ENCODE measurements around the gene MEDAG.

MEDAG gene

DNA sequence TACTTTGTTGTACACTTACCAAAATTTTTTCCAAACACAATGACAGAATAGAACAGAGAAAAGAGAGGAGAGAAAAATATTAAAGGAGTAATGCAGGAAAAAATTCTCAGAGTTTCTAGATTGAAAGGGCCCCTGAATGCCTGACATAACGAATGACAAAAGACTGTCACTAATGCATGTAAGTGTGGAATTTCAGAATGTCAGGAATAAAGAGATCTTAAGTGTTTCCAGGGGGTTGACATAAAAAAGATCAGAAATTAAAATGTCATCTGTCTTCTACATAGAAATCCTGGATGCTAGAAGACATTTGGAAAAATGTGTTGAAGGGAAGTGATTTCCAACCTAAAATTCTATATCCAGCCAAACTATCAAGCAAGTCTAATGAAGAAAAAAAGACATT lies 53.6 kb downstream of the MEDAG start:
- DNase-seq (ENCODE audit: insufficient read length, low spot score) (no peak), FAIRE-seq (no peak)
- no peak for TF ChIP-seq POU2F2 (IDR thresholded peaks at IDR 0.05; ENCODE audit: low read depth, low read length)
- no peak for TF ChIP-seq POLR2A (IDR thresholded peaks at IDR 0.05; ENCODE audit: low read depth, low read length)
- TF ChIP-seq POLR2AphosphoS5 (IDR thresholded peaks at IDR 0.05; ENCODE audit: low read depth, low read length): no peak
- TF ChIP-seq PAX5 (IDR thresholded peaks at IDR 0.05; ENCODE audit: insufficient read depth, low read length, severe bottlenecking): no peak

DNA sequence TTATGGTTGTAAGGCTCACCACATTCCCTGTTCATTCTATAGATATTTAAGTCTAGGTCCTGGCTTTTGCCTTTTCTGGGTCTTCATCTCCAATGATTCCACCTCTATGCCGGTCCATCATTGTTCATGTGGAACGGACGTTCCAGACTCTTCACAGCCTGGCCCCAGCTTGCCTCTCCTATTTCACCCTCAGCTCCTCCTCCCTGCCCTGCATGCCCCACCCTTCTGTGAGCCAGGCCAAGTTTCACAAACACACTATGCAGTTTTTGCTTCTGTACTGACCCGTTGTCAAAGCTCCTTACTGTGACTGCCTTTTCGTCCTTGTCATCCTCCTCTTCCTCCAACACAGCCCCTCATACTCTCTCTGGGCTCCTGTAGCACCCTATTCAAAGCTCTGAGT lies 57.7 kb downstream of the MEDAG start:
- no peak for FAIRE-seq
- TF ChIP-seq POLR2A (IDR thresholded peaks at IDR 0.05; ENCODE audit: low read depth, low read length) (no peak), PAX5 (IDR thresholded peaks at IDR 0.05; ENCODE audit: insufficient read depth, low read length, severe bottlenecking) (no peak), POLR2AphosphoS5 (IDR thresholded peaks at IDR 0.05; ENCODE audit: low read depth, low read length) (no peak), POU2F2 (IDR thresholded peaks at IDR 0.05; ENCODE audit: low read depth, low read length) (no peak)
- DNase-seq (ENCODE audit: insufficient read length, low spot score): no peak

DNA sequence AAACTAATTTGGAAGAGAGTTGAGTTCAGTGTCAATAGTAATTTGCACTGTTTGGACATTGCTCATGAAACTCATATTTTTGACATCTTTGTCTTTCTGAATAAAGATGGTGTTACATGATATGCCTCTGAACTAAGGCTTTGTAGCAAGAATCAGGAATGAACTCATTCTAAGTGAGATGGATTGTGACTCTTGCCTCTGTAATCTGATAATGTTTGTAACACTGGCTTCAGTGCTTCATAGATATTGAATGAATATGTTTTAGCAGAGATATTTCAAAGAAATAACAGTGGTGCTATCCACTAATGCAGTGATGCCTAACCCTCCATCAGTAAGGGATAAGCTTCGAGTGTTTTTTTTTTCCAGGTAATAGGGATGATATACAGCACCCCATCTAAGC lies 59.3 kb downstream of the MEDAG start:
- FAIRE-seq (no peak), DNase-seq (ENCODE audit: insufficient read length, low spot score) (no peak)
- TF ChIP-seq TAF1 (IDR thresholded peaks at IDR 0.05; ENCODE audit: low read depth, low read length) (no peak), PAX5 (IDR thresholded peaks at IDR 0.05; ENCODE audit: insufficient read depth, low read length, severe bottlenecking) (no peak)

DNA sequence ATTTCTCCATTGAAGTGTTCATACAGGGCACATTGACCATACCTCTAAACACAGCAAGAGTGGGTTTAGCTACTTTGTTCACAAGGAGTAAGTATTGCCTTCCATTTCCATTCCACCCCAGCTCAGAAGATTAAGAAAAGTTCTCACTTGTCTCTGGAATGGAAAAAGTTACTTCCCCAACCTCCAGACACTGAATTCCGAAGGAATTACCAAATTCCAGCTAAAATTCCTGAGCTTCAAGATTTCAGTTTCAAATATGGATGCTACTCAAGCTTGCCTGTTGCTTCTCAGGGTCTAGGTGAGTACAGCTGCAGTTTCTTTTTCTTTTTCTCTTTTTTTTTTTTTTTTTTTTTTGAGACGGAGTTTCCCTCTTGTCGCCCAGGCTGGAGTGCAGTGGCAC lies 60.0 kb downstream of the MEDAG start:
- DNase-seq (ENCODE audit: insufficient read length, low spot score) (no peak), FAIRE-seq (no peak)
- TF ChIP-seq POLR2AphosphoS5 (IDR thresholded peaks at IDR 0.05; ENCODE audit: low read depth, low read length): no peak
- no peak for TF ChIP-seq POU2F2 (IDR thresholded peaks at IDR 0.05; ENCODE audit: low read depth, low read length)
- no peak for TF ChIP-seq POLR2A (IDR thresholded peaks at IDR 0.05; ENCODE audit: low read depth, low read length)
- TF ChIP-seq PAX5 (IDR thresholded peaks at IDR 0.05; ENCODE audit: insufficient read depth, low read length, severe bottlenecking): no peak
- TF ChIP-seq SPI1 (IDR thresholded peaks at IDR 0.05; ENCODE audit: low read depth, low read length): no peak
- TF ChIP-seq TAF1 (IDR thresholded peaks at IDR 0.05; ENCODE audit: low read depth, low read length): no peak

DNA sequence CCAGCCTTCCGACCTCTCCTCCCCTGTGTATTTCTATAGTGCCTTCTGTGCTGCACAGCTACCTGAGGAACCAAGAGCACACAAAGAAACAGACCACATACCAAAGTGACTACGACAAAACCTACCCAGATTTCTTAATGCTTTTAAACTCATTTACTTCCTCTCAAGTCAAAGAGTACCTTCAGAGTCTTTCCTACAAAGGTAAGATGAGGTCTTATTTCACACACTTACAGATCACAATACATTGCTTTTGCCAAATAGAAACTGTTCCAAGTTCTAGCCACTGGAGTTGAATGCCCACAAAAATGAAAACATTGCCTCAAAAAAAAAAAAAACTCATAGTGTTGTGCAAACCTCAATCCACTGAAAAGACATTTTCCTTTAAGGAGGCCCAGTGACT lies 62.8 kb downstream of the MEDAG start:
- TF ChIP-seq SPI1 (IDR thresholded peaks at IDR 0.05; ENCODE audit: low read depth, low read length): no peak
- TF ChIP-seq POU2F2 (IDR thresholded peaks at IDR 0.05; ENCODE audit: low read depth, low read length): no peak
- no peak for TF ChIP-seq TAF1 (IDR thresholded peaks at IDR 0.05; ENCODE audit: low read depth, low read length)
- no peak for TF ChIP-seq PAX5 (IDR thresholded peaks at IDR 0.05; ENCODE audit: insufficient read depth, low read length, severe bottlenecking)
- no peak for TF ChIP-seq POLR2AphosphoS5 (IDR thresholded peaks at IDR 0.05; ENCODE audit: low read depth, low read length)
- no peak for TF ChIP-seq POLR2A (IDR thresholded peaks at IDR 0.05; ENCODE audit: low read depth, low read length)
- no peak for FAIRE-seq
- no peak for DNase-seq (ENCODE audit: insufficient read length, low spot score)

DNA sequence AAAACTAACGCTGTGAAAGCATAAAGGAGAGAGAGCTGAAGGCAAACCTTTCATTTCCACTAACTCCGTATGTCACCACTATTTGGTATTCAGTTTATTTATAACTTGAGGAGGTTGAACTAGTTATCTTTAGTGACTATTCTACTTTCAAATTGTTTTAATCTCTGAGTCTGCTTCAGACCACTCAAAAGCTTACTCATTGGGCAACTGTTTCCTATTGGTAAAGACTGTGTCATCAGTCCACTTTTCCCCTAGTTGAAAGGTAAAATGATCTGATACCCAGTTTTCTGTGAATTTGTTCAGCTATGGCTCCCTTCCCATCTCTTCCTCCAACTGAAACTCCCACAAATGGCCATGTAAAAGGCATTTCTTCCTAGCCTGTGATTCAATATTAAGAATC lies 65.5 kb downstream of the MEDAG start:
- FAIRE-seq: no peak
- TF ChIP-seq SPI1 (IDR thresholded peaks at IDR 0.05; ENCODE audit: low read depth, low read length) (no peak), POU2F2 (IDR thresholded peaks at IDR 0.05; ENCODE audit: low read depth, low read length) (no peak), POLR2AphosphoS5 (IDR thresholded peaks at IDR 0.05; ENCODE audit: low read depth, low read length) (no peak), TAF1 (IDR thresholded peaks at IDR 0.05; ENCODE audit: low read depth, low read length) (no peak), PAX5 (IDR thresholded peaks at IDR 0.05; ENCODE audit: insufficient read depth, low read length, severe bottlenecking) (no peak), POLR2A (IDR thresholded peaks at IDR 0.05; ENCODE audit: low read depth, low read length) (no peak)
- DNase-seq (ENCODE audit: insufficient read length, low spot score): no peak

DNA sequence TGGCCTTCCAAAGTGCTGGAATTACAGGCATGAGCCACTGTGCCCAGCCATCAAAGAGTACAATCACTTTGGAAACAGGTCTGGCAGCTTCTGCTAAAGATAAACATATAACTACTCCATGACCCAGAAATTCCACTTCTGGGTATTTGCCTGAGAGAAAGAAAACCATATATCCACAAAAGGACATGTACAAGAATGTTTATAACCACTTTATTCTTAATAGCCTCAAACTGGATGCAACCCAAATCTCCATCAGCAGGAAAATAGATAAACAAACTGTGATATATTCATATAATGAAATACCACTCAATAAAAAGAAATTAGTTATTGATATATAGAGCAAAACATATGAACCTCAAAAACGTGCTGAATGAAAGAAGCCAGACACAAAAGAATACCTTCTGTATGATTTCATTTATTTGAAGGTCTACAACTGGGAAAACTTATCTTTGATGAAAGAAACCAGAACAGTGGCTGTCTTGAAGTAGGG lies 66.9 kb downstream of the MEDAG start:
- FAIRE-seq (no peak), DNase-seq (ENCODE audit: insufficient read length, low spot score) (no peak)
- TF ChIP-seq POLR2AphosphoS5 (IDR thresholded peaks at IDR 0.05; ENCODE audit: low read depth, low read length): no peak
- no peak for TF ChIP-seq TAF1 (IDR thresholded peaks at IDR 0.05; ENCODE audit: low read depth, low read length)
- no peak for TF ChIP-seq PAX5 (IDR thresholded peaks at IDR 0.05; ENCODE audit: insufficient read depth, low read length, severe bottlenecking)
- no peak for TF ChIP-seq POU2F2 (IDR thresholded peaks at IDR 0.05; ENCODE audit: low read depth, low read length)
- TF ChIP-seq POLR2A (IDR thresholded peaks at IDR 0.05; ENCODE audit: low read depth, low read length): no peak

DNA sequence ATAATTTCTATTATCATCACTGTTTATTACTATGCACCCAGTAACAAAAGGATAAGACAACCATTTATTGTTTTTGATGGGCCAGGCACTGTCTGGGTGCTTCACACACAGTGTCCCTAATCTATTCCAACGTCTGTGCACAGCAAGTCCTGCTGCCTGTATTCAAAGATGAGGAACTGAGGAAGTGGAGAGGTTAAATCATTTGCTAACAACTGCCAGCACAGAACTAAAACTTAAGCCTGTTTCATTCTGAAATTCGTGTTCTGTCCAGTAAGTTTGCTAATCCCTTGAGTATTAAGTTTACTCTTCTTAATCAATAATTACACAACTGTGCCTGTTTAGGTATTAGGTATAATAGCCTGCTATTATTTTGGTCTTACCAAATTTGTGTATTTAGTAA lies 68.3 kb downstream of the MEDAG start:
- FAIRE-seq (no peak), DNase-seq (ENCODE audit: insufficient read length, low spot score) (no peak)
- TF ChIP-seq SPI1 (IDR thresholded peaks at IDR 0.05; ENCODE audit: low read depth, low read length) (no peak), PAX5 (IDR thresholded peaks at IDR 0.05; ENCODE audit: insufficient read depth, low read length, severe bottlenecking) (no peak), TAF1 (IDR thresholded peaks at IDR 0.05; ENCODE audit: low read depth, low read length) (no peak), POU2F2 (IDR thresholded peaks at IDR 0.05; ENCODE audit: low read depth, low read length) (no peak), POLR2A (IDR thresholded peaks at IDR 0.05; ENCODE audit: low read depth, low read length) (no peak), POLR2AphosphoS5 (IDR thresholded peaks at IDR 0.05; ENCODE audit: low read depth, low read length) (no peak)
